Karpas-422 (cell line): ENCODE data around the gene RTL10. TPM values are rescaled to one million over a fixed set of nuclear protein-coding genes. Genes with fewer than 3 reads are reported as not detected.

Experiments used
- DNase-seq: peaks from one replicate; pipeline ENCODE4 v3.0.0-alpha.2; 2015
- H2AFZ ChIP-seq: fragments of 200-600 bp; sonication (generic); 2 replicates; pipeline ENCODE4 v1.6.1; 2014; ENCODE audit warnings: antibody characterized with exemption, low read length, mixed read lengths
- H3K27ac ChIP-seq: fragments of 200-600 bp; sonication (generic); 2 replicates; pipeline ENCODE4 v1.5.1; 2014; ENCODE audit warnings: mild to moderate bottlenecking, low read length, moderate library complexity
- H3K27me3 ChIP-seq: fragments of 200-600 bp; sonication (generic); 2 replicates; pipeline ENCODE4 v1.6.1; 2014; ENCODE audit warnings: low read length, mixed read lengths
- H3K36me3 ChIP-seq: fragments of 200-600 bp; sonication (generic); 2 replicates; pipeline ENCODE4 v1.6.1; 2014; ENCODE audit warnings: low read length, mixed read lengths; ENCODE audit not compliant: insufficient read depth
- H3K4me1 ChIP-seq: fragments of 200-600 bp; sonication (generic); 2 replicates; pipeline ENCODE4 v1.6.1; 2014; ENCODE audit warnings: mild to moderate bottlenecking, low read length, mixed read lengths
- H3K4me2 ChIP-seq: fragments of 200-600 bp; sonication (generic); 2 replicates; pipeline ENCODE4 v1.6.1; 2014; ENCODE audit warnings: low read length, low read depth, mild to moderate bottlenecking; ENCODE audit not compliant: poor library complexity, severe bottlenecking
- H3K4me3 ChIP-seq: fragments of 200-600 bp; sonication (generic); 2 replicates; pipeline ENCODE4 v1.5.1; 2014; ENCODE audit warnings: mild to moderate bottlenecking, antibody characterized with exemption, low read length, mixed read lengths
- H3K79me2 ChIP-seq: fragments of 200-600 bp; sonication (generic); 2 replicates; pipeline ENCODE4 v1.6.1; 2014; ENCODE audit warnings: mild to moderate bottlenecking, low read length, mixed read lengths
- H3K9ac ChIP-seq: fragments of 200-600 bp; sonication (generic); 2 replicates; pipeline ENCODE4 v1.6.0; 2014; ENCODE audit warnings: low read length
- H3K9me2 ChIP-seq: fragments of 200-600 bp; sonication (generic), shearing (Covaris generic); replicated peaks from 2 replicates; pipeline ENCODE4 v1.6.0; 2014; ENCODE audit warnings: mild to moderate bottlenecking, low read length, moderate library complexity; ENCODE audit not compliant: insufficient read depth
- H3K9me3 ChIP-seq: fragments of 300-700, 200-600 bp; sonication (generic); 2 replicates; pipeline ENCODE4 v1.6.1; 2014; ENCODE audit warnings: low read length, mixed read lengths
- H4K20me1 ChIP-seq: fragments of 200-600 bp; sonication (generic); 2 replicates; pipeline ENCODE4 v1.6.1; 2014; ENCODE audit warnings: mild to moderate bottlenecking, antibody characterized with exemption, low read length, low read depth; ENCODE audit not compliant: insufficient read depth
- total RNA-seq: library from RNA; depleted of rRNA; stranded (reverse); fragments of >200 nt; shearing (Covaris generic); gene quantifications from 2 replicates; pipeline ENCODE4 v1.2.3, GENCODE V29; 2014; ENCODE audit warnings: low replicate concordance

The RTL10 gene
- total RNA-seq, 1 experiment from 2014 or later, result 6.5 TPM

GRCh38 chr22:19816372-19817119, 38.1 kb downstream of the RTL10 start:
- H3K36me3 ChIP-seq, result no peaks in the 10 kb centered on the region
- H3K4me3 ChIP-seq, result no peak overlapping the region
- H3K9ac ChIP-seq, result no peak overlapping the region
- H3K27me3 ChIP-seq, result no peaks in the 10 kb centered on the region
- H3K79me2 ChIP-seq, result no peaks in the 10 kb centered on the region
- no peak overlapping the region for H3K27ac ChIP-seq
- DNase-seq, result no peak
- no peaks in the 10 kb centered on the region for H3K9me3 ChIP-seq
- no peak overlapping the region for H3K4me2 ChIP-seq
- H3K9me2 ChIP-seq, result no peaks in the 10 kb centered on the region
- no peak overlapping the region for H2AFZ ChIP-seq
- 0 out of 2 replicates have a peak, but pooled peaks cover 4% of the 10 kb centered on the region for H4K20me1 ChIP-seq
- no peaks in the 10 kb centered on the region; the same call in 1 of the 2 replicates for H3K4me1 ChIP-seq

- no peak overlapping the region for H3K4me3 ChIP-seq
- no peak for DNase-seq
- H3K27ac ChIP-seq, result no peak overlapping the region
- H2AFZ ChIP-seq, result no peak overlapping the region
- no peak overlapping the region for H3K4me2 ChIP-seq
- H3K4me1 ChIP-seq, result no peaks in the 10 kb centered on the region; the same call in 1 of the 2 replicates
- no peaks in the 10 kb centered on the region for H3K9me3 ChIP-seq
- no peak overlapping the region for H3K9ac ChIP-seq
- H3K9me2 ChIP-seq, result no peaks in the 10 kb centered on the region
- no peaks in the 10 kb centered on the region for H3K36me3 ChIP-seq
- no peaks in the 10 kb centered on the region for H3K27me3 ChIP-seq
- H4K20me1 ChIP-seq, result 0 out of 2 replicates have a peak, but pooled peaks cover 4% of the 10 kb centered on the region
- no peaks in the 10 kb centered on the region for H3K79me2 ChIP-seq
These were observed 38.8 kb downstream of the RTL10 start for GRCh38 chr22:19815823-19816290.

- Histone ChIP-seq H4K20me1 (0 out of 2 replicates have a peak, but pooled peaks cover 4% of the 10 kb centered on the region), H3K9me2 (no peaks in the 10 kb centered on the region), H2AFZ (no peak overlapping the region), H3K27ac (no peak overlapping the region), H3K9me3 (no peaks in the 10 kb centered on the region), H3K27me3 (no peaks in the 10 kb centered on the region), H3K4me2 (no peak overlapping the region), H3K9ac (no peak overlapping the region), H3K36me3 (no peaks in the 10 kb centered on the region), H3K4me3 (no peak overlapping the region), H3K79me2 (no peaks in the 10 kb centered on the region), H3K4me1 (no peaks in the 10 kb centered on the region; the same call in 1 of the 2 replicates)
- no peak for DNase-seq
These were observed 39.4 kb downstream of the RTL10 start for GRCh38 chr22:19815093-19815822.

GRCh38 chr22:19814428-19814827, 40.2 kb downstream of the RTL10 start:
- H3K79me2 ChIP-seq, result no peaks in the 10 kb centered on the region
- H3K9me3 ChIP-seq, result no peaks in the 10 kb centered on the region
- no peaks in the 10 kb centered on the region for H3K9me2 ChIP-seq
- H3K4me1 ChIP-seq, result no peaks in the 10 kb centered on the region; the same call in 1 of the 2 replicates
- no peak overlapping the region for H2AFZ ChIP-seq
- H3K4me2 ChIP-seq, result no peak overlapping the region
- H3K27ac ChIP-seq, result no peak overlapping the region
- DNase-seq, result no peak
- no peak overlapping the region for H3K4me3 ChIP-seq
- H4K20me1 ChIP-seq, result 0 out of 2 replicates have a peak, but pooled peaks cover 4% of the 10 kb centered on the region
- H3K9ac ChIP-seq, result no peak overlapping the region
- no peaks in the 10 kb centered on the region for H3K27me3 ChIP-seq
- no peaks in the 10 kb centered on the region for H3K36me3 ChIP-seq

- Histone ChIP-seq H3K4me3 (no peak overlapping the region), H3K27me3 (no peaks in the 10 kb centered on the region), H3K27ac (no peak overlapping the region), H3K79me2 (no peaks in the 10 kb centered on the region), H3K9me2 (no peaks in the 10 kb centered on the region), H3K4me2 (no peak overlapping the region), H3K9me3 (no peaks in the 10 kb centered on the region), H3K4me1 (no peaks in the 10 kb centered on the region; the same call in 1 of the 2 replicates), H2AFZ (no peak overlapping the region), H4K20me1 (0 out of 2 replicates have a peak, but pooled peaks cover under 1% of the 10 kb centered on the region), H3K36me3 (no peaks in the 10 kb centered on the region), H3K9ac (no peak overlapping the region)
- DNase-seq, result no peak
These were observed 41.8 kb downstream of the RTL10 start for GRCh38 chr22:19812910-19813309.

- no peaks in the 10 kb centered on the region for H3K4me1 ChIP-seq
- no peak overlapping the region for H3K9ac ChIP-seq
- H3K27ac ChIP-seq, result no peak overlapping the region
- no peak overlapping the region for H3K4me3 ChIP-seq
- no peak overlapping the region for H2AFZ ChIP-seq
- no peaks in the 10 kb centered on the region for H3K27me3 ChIP-seq
- H3K36me3 ChIP-seq, result no peaks in the 10 kb centered on the region
- H3K9me2 ChIP-seq, result no peaks in the 10 kb centered on the region
- H4K20me1 ChIP-seq, result no peaks in the 10 kb centered on the region
- no peak for DNase-seq
- no peak overlapping the region for H3K4me2 ChIP-seq
- no peaks in the 10 kb centered on the region for H3K9me3 ChIP-seq
- H3K79me2 ChIP-seq, result no peaks in the 10 kb centered on the region
These were observed 42.6 kb downstream of the RTL10 start for GRCh38 chr22:19811811-19812771.

- H2AFZ ChIP-seq, result no peak overlapping the region
- H3K9me3 ChIP-seq, result no peaks in the 10 kb centered on the region
- no peak overlapping the region for H3K9ac ChIP-seq
- no peaks in the 10 kb centered on the region for H3K9me2 ChIP-seq
- H3K4me1 ChIP-seq, result no peaks in the 10 kb centered on the region
- H3K36me3 ChIP-seq, result no peaks in the 10 kb centered on the region
- no peak overlapping the region for H3K4me2 ChIP-seq
- H3K79me2 ChIP-seq, result no peaks in the 10 kb centered on the region
- H3K27me3 ChIP-seq, result no peaks in the 10 kb centered on the region
- H3K27ac ChIP-seq, result no peak overlapping the region
- DNase-seq, result no peak
- no peak overlapping the region for H3K4me3 ChIP-seq
- no peaks in the 10 kb centered on the region for H4K20me1 ChIP-seq
These were observed 43.5 kb downstream of the RTL10 start for GRCh38 chr22:19811211-19811621.
